ENCODE data around the gene PTMS. TPM values are rescaled to one million over a fixed set of nuclear protein-coding genes. Genes with fewer than 3 reads are reported as not detected.

The PTMS gene
- total and polyA plus RNA-seq, 2 of the 13 experiments (the other 11 are each of a cell fraction or from before 2014, with no cell fraction given), result 40.5 to 82.4 TPM

GRCh38 chr12:6779708-6780432 is 13.7 kb downstream of the PTMS start (continued):
- TF ChIP-seq MLX (CRISPR knock-in tag; IDR thresholded peaks at IDR 0.05) (0 out of 2 replicates have a peak, but pooled peaks have one; percentile 20), BCL6 (CRISPR knock-in tag; IDR thresholded peaks at IDR 0.05) (peak; percentile 25; the same call in 1 of the 2 replicates), KMT2B (CRISPR knock-in tag; IDR thresholded peaks at IDR 0.05) (no peak), ZSCAN31 (CRISPR knock-in tag; IDR thresholded peaks at IDR 0.05; ENCODE audit: low read depth) (0 out of 2 replicates have a peak, but pooled peaks have one; percentile 10), GATAD2A (CRISPR knock-in tag; IDR thresholded peaks at IDR 0.05) (peak; percentile 38; the same call in 1 of the 2 replicates), KDM4B (CRISPR knock-in tag; IDR thresholded peaks at IDR 0.05) (no peak), ZNF446 (CRISPR knock-in tag; IDR thresholded peaks at IDR 0.05) (no peak), XRCC5 (optimal IDR thresholded peaks at IDR 0.05; ENCODE audit: low read length) (peak; percentile 15), FOXA3 (CRISPR knock-in tag; IDR thresholded peaks at IDR 0.05) (peak; percentile 5; the same call in 1 of the 2 replicates), SP5 (CRISPR knock-in tag; IDR thresholded peaks at IDR 0.05; ENCODE audit: borderline replicate concordance, low read depth) (no peak), NCOR1 (IDR thresholded peaks at IDR 0.05; ENCODE audit: borderline replicate concordance, low read length) (peak; percentile 20; the same call in 1 of the 2 replicates), AHR (CRISPR knock-in tag; IDR thresholded peaks at IDR 0.05) (no peak), SKIL (CRISPR knock-in tag; IDR thresholded peaks at IDR 0.05; ENCODE audit: borderline replicate concordance) (no peak), ZNF333 (CRISPR knock-in tag; IDR thresholded peaks at IDR 0.05; ENCODE audit: borderline replicate concordance) (no peak), MTF1 (CRISPR knock-in tag; IDR thresholded peaks at IDR 0.05) (peak; percentile 88; the same call in 1 of the 2 replicates), ZNF136 (CRISPR knock-in tag; IDR thresholded peaks at IDR 0.05; ENCODE audit: low read depth) (no peak), ZNF414 (CRISPR knock-in tag; IDR thresholded peaks at IDR 0.05) (no peak), HNF4A (CRISPR knock-in tag; IDR thresholded peaks at IDR 0.05) (peak; percentile 89), HNF1B (CRISPR knock-in tag; IDR thresholded peaks at IDR 0.05) (no peak), ZNF569 (CRISPR knock-in tag; IDR thresholded peaks at IDR 0.05; ENCODE audit: borderline replicate concordance) (no peak), PHF21A (CRISPR knock-in tag; IDR thresholded peaks at IDR 0.05) (peak; percentile 67; the same call in 1 of the 2 replicates)
- TF ChIP-seq, protein P1, sequence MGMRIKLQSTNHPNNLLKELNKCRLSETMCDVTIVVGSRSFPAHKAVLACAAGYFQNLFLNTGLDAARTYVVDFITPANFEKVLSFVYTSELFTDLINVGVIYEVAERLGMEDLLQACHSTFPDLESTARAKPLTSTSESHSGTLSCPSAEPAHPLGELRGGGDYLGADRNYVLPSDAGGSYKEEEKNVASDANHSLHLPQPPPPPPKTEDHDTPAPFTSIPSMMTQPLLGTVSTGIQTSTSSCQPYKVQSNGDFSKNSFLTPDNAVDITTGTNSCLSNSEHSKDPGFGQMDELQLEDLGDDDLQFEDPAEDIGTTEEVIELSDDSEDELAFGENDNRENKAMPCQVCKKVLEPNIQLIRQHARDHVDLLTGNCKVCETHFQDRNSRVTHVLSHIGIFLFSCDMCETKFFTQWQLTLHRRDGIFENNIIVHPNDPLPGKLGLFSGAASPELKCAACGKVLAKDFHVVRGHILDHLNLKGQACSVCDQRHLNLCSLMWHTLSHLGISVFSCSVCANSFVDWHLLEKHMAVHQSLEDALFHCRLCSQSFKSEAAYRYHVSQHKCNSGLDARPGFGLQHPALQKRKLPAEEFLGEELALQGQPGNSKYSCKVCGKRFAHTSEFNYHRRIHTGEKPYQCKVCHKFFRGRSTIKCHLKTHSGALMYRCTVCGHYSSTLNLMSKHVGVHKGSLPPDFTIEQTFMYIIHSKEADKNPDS (CRISPR knock-in tag; IDR thresholded peaks at IDR 0.05), result no peak

All from HepG2 (cell line).